Spleen (tissue), 7 donors: Measurements from ENCODE around the gene B3GAT1.

Experiments used
- CTCF ChIP-seq, 11 experiments: fragments of 200-600 bp in 7 of 11; fragments of 450-650 bp in 4 of 11; sonication (generic) in 4 of 11; IDR thresholded peaks in 8 of 11; conservative IDR thresholded peaks in 3 of 11; 1 replicate in 7 of 11; 2 replicates in 4 of 11; pipeline versions ENCODE4 v1.4.0 to v1.8.0; 2016 to 2021; ENCODE audit warnings: antibody characterized with exemption in 11 of 11, inconsistent platforms in 4 of 11, mild to moderate bottlenecking in 1 of 11
- POLR2AphosphoS5 ChIP-seq, 3 donors: sonication (generic); formaldehyde crosslinking; IDR thresholded peaks; one replicate each; pipeline ENCODE4 v1.5.1; 2017; ENCODE audit warnings: antibody characterized with exemption in 3 of 3
- donor health status: DM: no; HTN: no; CAD: no; lungs with moderate emphysema.
- donor health status: DM: no; HTN: no; CAD: no.
- donor health status: DM: no; HTN: no; CAD: no.

- TF ChIP-seq CTCF (IDR thresholded peaks at IDR 0.05 in 8 of 11, conservative IDR thresholded peaks at IDR 0.05 in 3 of 11) = no peak
- TF ChIP-seq POLR2AphosphoS5 (IDR thresholded peaks at IDR 0.05) = no peak
Observed at GRCh38 chr11:134384406-134384805, 27.6 kb downstream of the B3GAT1 start.
